OCI-M1 (cell line): Measurements from ENCODE around the gene PLA2G3.
A peak's percentile ranks its signal among the peaks of the same experiment; 100 is the strongest.
"Not testable (repeated sequence)": the region's sequence is repeated elsewhere in the genome, so short reads cannot be mapped to it uniquely, and the experiment has no call there.

Source experiments
- DNase-seq: peaks from one replicate; lab custom pipeline; 2025; lab: John Stamatoyannopoulos, UW

Gene PLA2G3

GRCh38 chr22:31123292-31123602 lies 17.1 kb downstream of the PLA2G3 start:
- no peak for DNase-seq

- peak; percentile 22 for DNase-seq
Observed at GRCh38 chr22:31122532-31123291, 17.6 kb downstream of the PLA2G3 start, which contains the start of gene INPP5J. INPP5J (plus strand) TSS chr22:31122966; CDS start chr22:31123015, 49 bp downstream.

GRCh38 chr22:31122196-31122531 lies 18.1 kb downstream of the PLA2G3 start:
- DNase-seq: no peak

- no peak for DNase-seq
Observed at GRCh38 chr22:31121403-31121802, 18.9 kb downstream of the PLA2G3 start.

- DNase-seq: no peak
Observed at GRCh38 chr22:31120642-31121041, 19.7 kb downstream of the PLA2G3 start.

GRCh38 chr22:31120230-31120629 lies 20.1 kb downstream of the PLA2G3 start:
- DNase-seq: no peak

GRCh38 chr22:31119026-31119717 lies 21.1 kb downstream of the PLA2G3 start:
- no peak for DNase-seq

GRCh38 chr22:31118046-31118820 lies 22.1 kb downstream of the PLA2G3 start:
- DNase-seq: no peak

- not testable (repeated sequence) for DNase-seq
Observed at GRCh38 chr22:31112547-31113091, 27.7 kb downstream of the PLA2G3 start.

GRCh38 chr22:31107894-31108218 lies 32.5 kb downstream of the PLA2G3 start:
- no peak for DNase-seq

- DNase-seq: peak; percentile 98
Observed at GRCh38 chr22:31107178-31107893, 33.0 kb downstream of the PLA2G3 start, which contains the start of gene SELENOM. SELENOM (minus strand) TSS chr22:31107568; CDS start chr22:31107505, 63 bp downstream.

GRCh38 chr22:31106731-31107177 lies 33.6 kb downstream of the PLA2G3 start:
- DNase-seq: no peak

- DNase-seq: no peak
Observed at GRCh38 chr22:31106001-31106571, 34.2 kb downstream of the PLA2G3 start.

GRCh38 chr22:31105282-31105929 lies 34.9 kb downstream of the PLA2G3 start:
- DNase-seq: no peak

- no peak for DNase-seq
Observed at GRCh38 chr22:31104869-31105268, 35.4 kb downstream of the PLA2G3 start.

- DNase-seq: no peak
Observed at GRCh38 chr22:31103899-31104694, 36.2 kb downstream of the PLA2G3 start.

- DNase-seq: no peak
Observed at GRCh38 chr22:31103111-31103510, 37.2 kb downstream of the PLA2G3 start.

- peak; percentile 33 for DNase-seq
Observed at GRCh38 chr22:31102441-31103081, 37.7 kb downstream of the PLA2G3 start.

GRCh38 chr22:31100762-31101525 lies 39.4 kb downstream of the PLA2G3 start:
- no peak for DNase-seq
